NT2/D1 (cell line): Measurements from ENCODE around the gene ZYX.
"Not testable (repeated sequence)": the region's sequence is repeated elsewhere in the genome, so short reads cannot be mapped to it uniquely, and the experiment has no call there.

Experiments used
- SUZ12 ChIP-seq: IDR thresholded peaks from 2 replicates; pipeline ENCODE4 v1.6.1; 2011; ENCODE audit not compliant: insufficient read length, insufficient read depth; ENCODE audit errors: extremely low read depth
- YY1 ChIP-seq: IDR thresholded peaks from 2 replicates; pipeline ENCODE4 v1.6.1; 2011; ENCODE audit not compliant: insufficient read length, insufficient read depth

- TF ChIP-seq SUZ12, YY1: not testable (repeated sequence)
These were observed 34.1 kb downstream of the ZYX start for GRCh38 chr7:143415209-143415608.
